Lower lobe of right lung (tissue), 2 donors: ENCODE measurements around the gene PDLIM1. TPM values are rescaled to one million over a fixed set of nuclear protein-coding genes. Genes with fewer than 3 reads are reported as not detected.

Experiments used
- ATAC-seq, 2 donors: fragments of 200-7000 bp; cut with Tn5 transposase; one replicate each; pipeline ENCODE4 v1.9.1; 2020 to 2022; ENCODE audit warnings: mild to moderate bottlenecking in 2 of 2, moderate library complexity in 2 of 2
- DNase-seq: peaks from one replicate; pipeline ENCODE4 v3.0.0-alpha.2; 2020
- H3K27ac ChIP-seq: fragments of 200-600 bp; one replicate; pipeline ENCODE4 v1.8.0; 2022
- H3K27me3 ChIP-seq: fragments of 200-600 bp; one replicate; pipeline ENCODE4 v1.8.0; 2022; ENCODE audit warnings: low read depth
- H3K36me3 ChIP-seq: fragments of 200-600 bp; one replicate; pipeline ENCODE4 v1.8.0; 2022; ENCODE audit warnings: mild to moderate bottlenecking
- H3K4me1 ChIP-seq: fragments of 200-600 bp; one replicate; pipeline ENCODE4 v1.8.0; 2022
- H3K4me3 ChIP-seq: fragments of 200-600 bp; one replicate; pipeline ENCODE4 v1.8.0; 2022; ENCODE audit warnings: mild to moderate bottlenecking
- H3K9me3 ChIP-seq: fragments of 200-600 bp; one replicate; pipeline ENCODE4 v1.8.0; 2022
- CTCF ChIP-seq: fragments of 200-600 bp; IDR thresholded peaks from one replicate; pipeline ENCODE4 v1.8.0; 2022; ENCODE audit warnings: antibody characterized with exemption, mild to moderate bottlenecking
- intact Hi-C: fragments of 100-400 bp; cut with DNase I; formaldehyde crosslinking; loops from one replicate; pipeline ENCODE4 v1.11.0; 2022
- total RNA-seq: library from RNA; stranded (reverse); fragmentation: NEBNext Ultra II Directional; extraction: Animal tissue kit (Norgen Biotek cat#: 25700); gene quantifications from one replicate; pipeline ENCODE4 v1.2.1, GENCODE V29; 2021
- donor health status: DM: no; HTN: yes; CAD: no; lungs with severe emphysema.

Gene PDLIM1
- total RNA-seq, 1 donor from 2014 or later: 178 TPM

GRCh38 chr10:95293631-95294030 lies 2.8 kb upstream of the PDLIM1 start:
- peaks cover 30% of the 10 kb centered on the region for H3K4me1 ChIP-seq
- no peaks in the 10 kb centered on the region for H3K27me3 ChIP-seq
- no peak overlapping the region for H3K4me3 ChIP-seq
- DNase-seq (no peak), ATAC-seq (no peak)
- no peak for TF ChIP-seq CTCF
- intact Hi-C loops: no loop called here
- H3K27ac ChIP-seq: no peak overlapping the region
- no peaks in the 10 kb centered on the region for H3K36me3 ChIP-seq
- H3K9me3 ChIP-seq: no peaks in the 10 kb centered on the region

- Histone ChIP-seq H3K27ac (peak overlapping the region; percentile 96), H3K4me3 (peak overlapping the region; percentile 79), H3K36me3 (no peaks in the 10 kb centered on the region), H3K9me3 (no peaks in the 10 kb centered on the region), H3K27me3 (no peaks in the 10 kb centered on the region), H3K4me1 (peaks cover 51% of the 10 kb centered on the region)
- no peak for ATAC-seq
- intact Hi-C loops: no loop called here
- no peak for TF ChIP-seq CTCF
- no peak for DNase-seq
Observed at GRCh38 chr10:95291365-95292039, 699 bp upstream of the PDLIM1 start.

- Histone ChIP-seq H3K4me1 (peaks cover 55% of the 10 kb centered on the region), H3K4me3 (peak overlapping the region; percentile 79), H3K36me3 (no peaks in the 10 kb centered on the region), H3K9me3 (no peaks in the 10 kb centered on the region), H3K27ac (peak overlapping the region; percentile 96), H3K27me3 (no peaks in the 10 kb centered on the region)
- peak in 1 of 2 donors; percentile 3 for ATAC-seq
- intact Hi-C loops: no loop called here
- no peak for TF ChIP-seq CTCF
- DNase-seq: no peak
Observed at GRCh38 chr10:95289921-95290421, 832 bp downstream of the PDLIM1 start.

GRCh38 chr10:95289003-95289920 lies 1.5 kb downstream of the PDLIM1 start:
- DNase-seq: no peak
- H3K4me1 ChIP-seq: peaks cover 55% of the 10 kb centered on the region
- intact Hi-C loops: no loop called here
- H3K9me3 ChIP-seq: no peaks in the 10 kb centered on the region
- H3K36me3 ChIP-seq: no peaks in the 10 kb centered on the region
- peak; percentile 35 to 40 for ATAC-seq
- H3K4me3 ChIP-seq: peak overlapping the region; percentile 79
- TF ChIP-seq CTCF: peak; percentile 40
- peak overlapping the region; percentile 96 for H3K27ac ChIP-seq
- H3K27me3 ChIP-seq: no peaks in the 10 kb centered on the region

- peaks cover 62% of the 10 kb centered on the region for H3K4me1 ChIP-seq
- H3K4me3 ChIP-seq: peak overlapping the region; percentile 79
Observed at GRCh38 chr10:95288303-95288702, 2.5 kb downstream of the PDLIM1 start.

More at GRCh38 chr10:95288303-95288702, 2.5 kb downstream of the PDLIM1 start:
- Histone ChIP-seq H3K9me3 (no peaks in the 10 kb centered on the region), H3K36me3 (no peaks in the 10 kb centered on the region), H3K27ac (peak overlapping the region; percentile 96), H3K27me3 (no peaks in the 10 kb centered on the region)
- DNase-seq: no peak
- intact Hi-C loops: no loop called here
- ATAC-seq: no peak
- TF ChIP-seq CTCF: no peak
